Left ventricle myocardium inferior (tissue), 1 donor: ENCODE results near the gene MGP. TPM values are rescaled to one million over a fixed set of nuclear protein-coding genes. Genes with fewer than 3 reads are reported as not detected.
A peak's percentile ranks its signal among the peaks of the same experiment; 100 is the strongest.

Experiments
- DNase-seq: peaks from one replicate; pipeline ENCODE4 v3.0.0-alpha.2; 2020
- H3K27ac ChIP-seq: fragments of 200-600 bp; replicated peaks from 2 replicates; pipeline ENCODE4 v1.8.0; 2021
- H3K27me3 ChIP-seq: fragments of 200-600 bp; 2 replicates; pipeline ENCODE4 v1.8.0; 2021; ENCODE audit warnings: low read depth
- H3K36me3 ChIP-seq: fragments of 200-600 bp; 2 replicates; pipeline ENCODE4 v1.8.0; 2021
- H3K4me1 ChIP-seq: fragments of 200-600 bp; 2 replicates; pipeline ENCODE4 v1.8.0; 2021
- H3K4me3 ChIP-seq: fragments of 200-600 bp; 2 replicates; pipeline ENCODE4 v1.8.0; 2021; ENCODE audit warnings: mild to moderate bottlenecking, moderate library complexity
- H3K9me3 ChIP-seq: fragments of 200-600 bp; replicated peaks from 2 replicates; pipeline ENCODE4 v1.8.0; 2021
- CTCF ChIP-seq: fragments of 200-600 bp; IDR thresholded peaks from 2 replicates; pipeline ENCODE4 v1.8.0; 2021; ENCODE audit warnings: antibody characterized with exemption, mild to moderate bottlenecking, borderline replicate concordance
- intact Hi-C: fragments of 100-400 bp; cut with micrococcal nuclease; formaldehyde crosslinking; loops from one replicate; pipeline ENCODE4 v1.11.0; 2022
- total RNA-seq: library from RNA; stranded (reverse); fragmentation: NEBNext Ultra II Directional; extraction: Animal tissue kit (Norgen Biotek cat#: 25700); gene quantifications from one replicate; pipeline ENCODE4 v1.2.1, GENCODE V29; 2021
- donor health status: DM: no; HTN: yes; CAD: no; lungs with severe emphysema.

Gene MGP
- total RNA-seq, 1 donor from 2014 or later: 497 TPM

- no peak for DNase-seq
- intact Hi-C loops: no loop called here
- Histone ChIP-seq H3K4me3 (no peak overlapping the region), H3K4me1 (no peaks in the 10 kb centered on the region), H3K36me3 (no peaks in the 10 kb centered on the region), H3K27me3 (no peaks in the 10 kb centered on the region), H3K9me3 (no peaks in the 10 kb centered on the region), H3K27ac (no peak overlapping the region)
- TF ChIP-seq CTCF: no peak
These were observed 34.9 kb upstream of the MGP start for GRCh38 chr12:14920475-14921126.

GRCh38 chr12:14919455-14919854 is 33.8 kb upstream of the MGP start:
- no peak for DNase-seq
- Histone ChIP-seq H3K4me3 (no peak overlapping the region), H3K4me1 (no peaks in the 10 kb centered on the region), H3K36me3 (no peaks in the 10 kb centered on the region), H3K27ac (no peak overlapping the region), H3K27me3 (no peaks in the 10 kb centered on the region), H3K9me3 (no peaks in the 10 kb centered on the region)
- intact Hi-C loops: no loop called here
- no peak for TF ChIP-seq CTCF

- Histone ChIP-seq H3K4me3 (no peak overlapping the region), H3K27ac (no peak overlapping the region), H3K9me3 (no peaks in the 10 kb centered on the region), H3K36me3 (no peaks in the 10 kb centered on the region), H3K4me1 (peaks cover 12% of the 10 kb centered on the region), H3K27me3 (no peaks in the 10 kb centered on the region)
- TF ChIP-seq CTCF: no peak
- DNase-seq: no peak
- intact Hi-C loops: no loop called here
These were observed 30.1 kb upstream of the MGP start for GRCh38 chr12:14915736-14916135.

GRCh38 chr12:14913381-14913781 is 27.7 kb upstream of the MGP start:
- H3K4me1 ChIP-seq: peaks cover 12% of the 10 kb centered on the region
- TF ChIP-seq CTCF: no peak
- no peaks in the 10 kb centered on the region for H3K9me3 ChIP-seq
- peak overlapping the region; percentile 51 for H3K27ac ChIP-seq
- no peaks in the 10 kb centered on the region for H3K36me3 ChIP-seq
- intact Hi-C loops: no loop called here
- no peak overlapping the region for H3K4me3 ChIP-seq
- peak; percentile 59 for DNase-seq
- no peaks in the 10 kb centered on the region for H3K27me3 ChIP-seq

GRCh38 chr12:14911131-14911530 is 25.5 kb upstream of the MGP start:
- H3K4me3 ChIP-seq: no peak overlapping the region
- no peaks in the 10 kb centered on the region for H3K36me3 ChIP-seq
- peaks cover 16% of the 10 kb centered on the region for H3K4me1 ChIP-seq
- no peak for TF ChIP-seq CTCF
- H3K27me3 ChIP-seq: no peaks in the 10 kb centered on the region
- no peak for DNase-seq
- H3K9me3 ChIP-seq: no peaks in the 10 kb centered on the region
- intact Hi-C loops: no loop called here
- H3K27ac ChIP-seq: no peak overlapping the region
